Esophagus muscularis mucosa (tissue), 4 donors: ENCODE data around the gene DRC7.

Experiments used
- CTCF ChIP-seq, 3 experiments: fragments of 200-600 bp in 2 of 3; fragments of 450-650 bp in 1 of 3; sonication (generic) in 2 of 3; IDR thresholded peaks; one replicate each; pipeline ENCODE4 v1.5.1; 2017 to 2019; ENCODE audit warnings: antibody characterized with exemption in 3 of 3, mild to moderate bottlenecking in 2 of 3, moderate library complexity in 1 of 3
- EP300 ChIP-seq: sonication (generic); formaldehyde crosslinking; IDR thresholded peaks from one replicate; pipeline ENCODE4 v1.6.1; 2017; ENCODE audit warnings: antibody characterized with exemption
- POLR2A ChIP-seq: fragments of 450-650 bp; IDR thresholded peaks from one replicate; pipeline ENCODE4 v1.6.1; 2017; ENCODE audit warnings: antibody characterized with exemption, moderate library complexity, mild to moderate bottlenecking, low read depth
- POLR2AphosphoS5 ChIP-seq, 2 donors: sonication (generic); formaldehyde crosslinking; IDR thresholded peaks; one replicate each; pipeline ENCODE4 v1.6.1; 2017; ENCODE audit warnings: antibody characterized with exemption in 2 of 2

GRCh38 chr16:57764006-57764340 lies 69.4 kb downstream of the DRC7 start:
- TF ChIP-seq CTCF (IDR thresholded peaks at IDR 0.05) = no peak
- TF ChIP-seq POLR2A = no peak
- TF ChIP-seq EP300 = no peak
- no peak for TF ChIP-seq POLR2AphosphoS5 (IDR thresholded peaks at IDR 0.05)
